ENCODE measurements around the gene ITGB8. TPM values are rescaled to one million over a fixed set of nuclear protein-coding genes. Genes with fewer than 3 reads are reported as not detected.

The ITGB8 gene
- total RNA-seq, 4 donors from 2014 or later: 14.0 to 33.6 (median 17.7) TPM

GRCh38 chr7:20365486-20365885, 34.8 kb downstream of the ITGB8 start:
- Histone ChIP-seq H3K9me3 (no peaks in the 10 kb centered on the region), H3K27ac (no peak overlapping the region), H3K4me3 (replicated peaks in 1 of 3) (no peak overlapping the region), H3K27me3 (no peaks in the 10 kb centered on the region), H3K4me1 (no peaks in the 10 kb centered on the region), H3K36me3 (no peaks in the 10 kb centered on the region)
- no peak for TF ChIP-seq POLR2A (IDR thresholded peaks at IDR 0.05)
- TF ChIP-seq CTCF (IDR thresholded peaks at IDR 0.05): no peak
- intact Hi-C loops (cut with DNase I): no loop called here
- WGBS, 2 donors: 66 to 84% methylated on average over 4 of the region's 4 CpGs
- DNase-seq: no peak

- Histone ChIP-seq H3K36me3 (no peaks in the 10 kb centered on the region), H3K27me3 (no peaks in the 10 kb centered on the region), H3K4me3 (replicated peaks in 1 of 3) (no peak overlapping the region), H3K9me3 (no peaks in the 10 kb centered on the region), H3K27ac (no peak overlapping the region), H3K4me1 (no peaks in the 10 kb centered on the region)
- TF ChIP-seq CTCF (IDR thresholded peaks at IDR 0.05): no peak
- no peak for TF ChIP-seq POLR2A (IDR thresholded peaks at IDR 0.05)
- no peak for DNase-seq
- WGBS, 2 donors: 94 to 96% methylated on average over 1 of the region's 1 CpG
- intact Hi-C loops (cut with DNase I): no loop called here
Observed at GRCh38 chr7:20374399-20374798, 43.7 kb downstream of the ITGB8 start.

- no peaks in the 10 kb centered on the region for H3K4me1 ChIP-seq
- H3K9me3 ChIP-seq: no peaks in the 10 kb centered on the region
- intact Hi-C loops (cut with DNase I): no loop called here
- H3K27me3 ChIP-seq: no peaks in the 10 kb centered on the region
- H3K27ac ChIP-seq: no peak overlapping the region
- peaks cover 0 to 4% of the 10 kb centered on the region in 2 donors for H3K36me3 ChIP-seq
- TF ChIP-seq POLR2A (IDR thresholded peaks at IDR 0.05) (no peak), CTCF (IDR thresholded peaks at IDR 0.05) (no peak)
- WGBS, 2 donors: 92 to 94% methylated on average over 6 of the region's 6 CpGs
- no peak overlapping the region for H3K4me3 ChIP-seq (replicated peaks in 1 of 3)
- DNase-seq: no peak
Observed at GRCh38 chr7:20376796-20377195, 46.1 kb downstream of the ITGB8 start.

- H3K27ac ChIP-seq: no peak overlapping the region
- H3K27me3 ChIP-seq: no peaks in the 10 kb centered on the region
- H3K36me3 ChIP-seq: peaks cover 0 to 4% of the 10 kb centered on the region in 2 donors
- DNase-seq: no peak
- no peak overlapping the region for H3K4me3 ChIP-seq (replicated peaks in 1 of 3)
- H3K4me1 ChIP-seq: no peaks in the 10 kb centered on the region
- TF ChIP-seq POLR2A (IDR thresholded peaks at IDR 0.05) (no peak), CTCF (IDR thresholded peaks at IDR 0.05) (no peak)
- 93 to 95% methylated on average over 17 of the region's 17 CpGs for WGBS, 2 donors
- H3K9me3 ChIP-seq: no peaks in the 10 kb centered on the region
- intact Hi-C loops (cut with DNase I): no loop called here
Observed at GRCh38 chr7:20381406-20382034, 50.8 kb downstream of the ITGB8 start.

GRCh38 chr7:20383351-20383750, 52.7 kb downstream of the ITGB8 start:
- no peaks in the 10 kb centered on the region for H3K9me3 ChIP-seq
- DNase-seq: no peak
- H3K4me3 ChIP-seq (replicated peaks in 1 of 3): no peak overlapping the region
- no peak for TF ChIP-seq CTCF (IDR thresholded peaks at IDR 0.05)
- no peak for TF ChIP-seq POLR2A (IDR thresholded peaks at IDR 0.05)
- H3K27ac ChIP-seq: no peak overlapping the region
- intact Hi-C loops (cut with DNase I): no loop called here
- H3K36me3 ChIP-seq: peaks cover 0 to 4% of the 10 kb centered on the region in 2 donors
- no peaks in the 10 kb centered on the region for H3K27me3 ChIP-seq
- H3K4me1 ChIP-seq: no peaks in the 10 kb centered on the region

Data from thyroid gland (tissue), 4 donors.